ENCODE data around the gene ZBED6.

GRCh38 chr1:203807196-203807595 lies 11.8 kb downstream of the ZBED6 start:
- TF ChIP-seq POLR2A (IDR thresholded peaks at IDR 0.05) (no peak), CTCF (IDR thresholded peaks at IDR 0.05) (no peak)
